ENCODE data around the gene SLC35G3. TPM values are rescaled to one million over a fixed set of nuclear protein-coding genes. Genes with fewer than 3 reads are reported as not detected.
A peak's percentile ranks its signal among the peaks of the same experiment; 100 is the strongest.

SLC35G3 gene
- total and polyA plus RNA-seq, 2 of the 4 experiments (the other 2 are of a cell fraction): not detected

DNA sequence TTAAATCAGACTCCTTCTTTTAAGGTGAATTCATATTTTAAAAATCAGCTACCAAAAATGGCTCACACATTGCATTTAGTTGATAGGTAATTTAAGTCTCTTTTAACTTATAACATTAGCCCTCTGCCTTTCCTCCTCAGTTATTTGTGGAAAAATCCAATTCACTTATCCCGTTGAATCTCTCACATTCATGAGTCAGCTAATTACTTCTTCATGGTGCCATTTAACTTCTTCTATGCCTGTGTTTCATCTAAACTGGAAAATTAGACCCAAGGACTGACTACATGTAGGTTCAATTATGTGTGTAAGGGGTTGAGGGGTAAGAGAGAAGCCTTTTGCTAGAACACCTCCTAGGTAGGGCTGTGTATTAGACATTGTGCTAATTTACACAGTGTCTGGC, 30.2 kb upstream of the SLC35G3 start:
- Histone ChIP-seq H3K56ac (ENCODE audit: extremely low read depth, insufficient read depth, low read length) (no peak overlapping the region), H3K4ac (ENCODE audit: low read depth, low read length) (no peak overlapping the region), H3K4me1 (ENCODE audit: control insufficient read depth, insufficient read depth, low read length) (no peaks in the 10 kb centered on the region), H4K91ac (ENCODE audit: insufficient read depth, low read depth, low read length) (no peak overlapping the region), H2AFZ (replicated peaks; ENCODE audit: low read length, poor library complexity) (no peak overlapping the region), H3K4me3 (ENCODE audit: insufficient read depth, low read depth, low read length) (no peak overlapping the region), H3K9me3 (ENCODE audit: control insufficient read depth, insufficient read depth, low read length) (peaks cover 3% of the 10 kb centered on the region; the same call in 1 of the 2 replicates), H3K27me3 (ENCODE audit: control insufficient read depth, insufficient read depth, low read length) (no peaks in the 10 kb centered on the region; the same call in 1 of the 2 replicates), H3K18ac (ENCODE audit: low read depth, low read length) (no peak overlapping the region), H2BK120ac (ENCODE audit: low read depth, low read length) (no peak overlapping the region), H2BK15ac (ENCODE audit: low read depth, low read length) (no peak overlapping the region), H2BK20ac (ENCODE audit: low read depth, low read length) (no peak overlapping the region), H4K8ac (ENCODE audit: low read depth in 2 of 2, low read length in 2 of 2) (no peak overlapping the region), H3K14ac (replicated peaks; ENCODE audit: low read depth, low read length) (no peak overlapping the region), H3K4me2 (ENCODE audit: low read depth, low read length) (no peak overlapping the region), H2AK9ac (replicated peaks; ENCODE audit: low read depth, low read length, poor library complexity) (no peak overlapping the region), H3K27ac (ENCODE audit: insufficient read depth, low read length) (no peak overlapping the region), H3K36me3 (ENCODE audit: control insufficient read depth, insufficient read depth, low read length) (no peaks in the 10 kb centered on the region), H4K20me1 (ENCODE audit: insufficient read depth, low read length) (no peaks in the 10 kb centered on the region), H2BK5ac (ENCODE audit: low read depth, low read length, poor library complexity, severe bottlenecking) (no peak overlapping the region), H3K79me1 (ENCODE audit: low read depth in 1 of 2, low read length in 2 of 2) (no peaks in the 10 kb centered on the region), H2AK5ac (ENCODE audit: low read depth, low read length) (no peak overlapping the region), H3K9ac (ENCODE audit: low read depth, low read length) (no peak overlapping the region), H4K5ac (ENCODE audit: low read depth, low read length) (no peak overlapping the region), H3K23ac (ENCODE audit: low read depth, low read length) (no peak overlapping the region), H3K9me1 (ENCODE audit: insufficient read depth, low read length) (no peaks in the 10 kb centered on the region)
- DNase-seq (no peak), ATAC-seq (ENCODE audit: low read depth) (no peak)
- in situ Hi-C loops (cut with MboI; ENCODE audit: low sequenced_read_pairs) (no loop called here), intact Hi-C loops (cut with micrococcal nuclease) (no loop called here), dilution Hi-C loops (cut with HindIII; ENCODE audit: low sequenced_read_pairs, unreplicated experiment) (no loop called here)
- BruUV-seq (replicated peaks): no TSS peak
- no CpG with 5 or more reads among the region's 1 CpG for WGBS, 2 experiments (ENCODE audit: extremely low coverage in 2 of 2, insufficient read length in 1 of 2)
- POLR2A ChIA-PET (ENCODE audit: unreplicated experiment): no interaction called here
- CTCF ChIA-PET: no interaction called here
- TF ChIP-seq FOS (IDR thresholded peaks at IDR 0.05; ENCODE audit: low read depth, low read length) (no peak), RAD21 (IDR thresholded peaks at IDR 0.05; ENCODE audit: low read length) (no peak), MAZ (IDR thresholded peaks at IDR 0.05; ENCODE audit: borderline replicate concordance, low read depth, low read length) (no peak), CEBPB (IDR thresholded peaks at IDR 0.05; ENCODE audit: low read depth, low read length) (no peak), MAFK (IDR thresholded peaks at IDR 0.05; ENCODE audit: low read depth, low read length) (peak; percentile 25; the same call in 1 of the 2 replicates), RFX5 (IDR thresholded peaks at IDR 0.05; ENCODE audit: low read depth, low read length) (no peak)
- TF ChIP-seq, protein P1, sequence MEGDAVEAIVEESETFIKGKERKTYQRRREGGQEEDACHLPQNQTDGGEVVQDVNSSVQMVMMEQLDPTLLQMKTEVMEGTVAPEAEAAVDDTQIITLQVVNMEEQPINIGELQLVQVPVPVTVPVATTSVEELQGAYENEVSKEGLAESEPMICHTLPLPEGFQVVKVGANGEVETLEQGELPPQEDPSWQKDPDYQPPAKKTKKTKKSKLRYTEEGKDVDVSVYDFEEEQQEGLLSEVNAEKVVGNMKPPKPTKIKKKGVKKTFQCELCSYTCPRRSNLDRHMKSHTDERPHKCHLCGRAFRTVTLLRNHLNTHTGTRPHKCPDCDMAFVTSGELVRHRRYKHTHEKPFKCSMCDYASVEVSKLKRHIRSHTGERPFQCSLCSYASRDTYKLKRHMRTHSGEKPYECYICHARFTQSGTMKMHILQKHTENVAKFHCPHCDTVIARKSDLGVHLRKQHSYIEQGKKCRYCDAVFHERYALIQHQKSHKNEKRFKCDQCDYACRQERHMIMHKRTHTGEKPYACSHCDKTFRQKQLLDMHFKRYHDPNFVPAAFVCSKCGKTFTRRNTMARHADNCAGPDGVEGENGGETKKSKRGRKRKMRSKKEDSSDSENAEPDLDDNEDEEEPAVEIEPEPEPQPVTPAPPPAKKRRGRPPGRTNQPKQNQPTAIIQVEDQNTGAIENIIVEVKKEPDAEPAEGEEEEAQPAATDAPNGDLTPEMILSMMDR (conservative IDR thresholded peaks at IDR 0.05; ENCODE audit: low read depth, low read length): no peak
- TF ChIP-seq, protein P2, sequence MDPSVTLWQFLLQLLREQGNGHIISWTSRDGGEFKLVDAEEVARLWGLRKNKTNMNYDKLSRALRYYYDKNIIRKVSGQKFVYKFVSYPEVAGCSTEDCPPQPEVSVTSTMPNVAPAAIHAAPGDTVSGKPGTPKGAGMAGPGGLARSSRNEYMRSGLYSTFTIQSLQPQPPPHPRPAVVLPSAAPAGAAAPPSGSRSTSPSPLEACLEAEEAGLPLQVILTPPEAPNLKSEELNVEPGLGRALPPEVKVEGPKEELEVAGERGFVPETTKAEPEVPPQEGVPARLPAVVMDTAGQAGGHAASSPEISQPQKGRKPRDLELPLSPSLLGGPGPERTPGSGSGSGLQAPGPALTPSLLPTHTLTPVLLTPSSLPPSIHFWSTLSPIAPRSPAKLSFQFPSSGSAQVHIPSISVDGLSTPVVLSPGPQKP (IDR thresholded peaks at IDR 0.05; ENCODE audit: borderline replicate concordance, low read depth, low read length): no peak
